Trophoblast cell (in vitro differentiated cells and primary cell): ENCODE measurements around the gene CCDC141.

Experiments
- DNase-seq, 2 donors: peaks; one replicate each; pipeline ENCODE4 v3.0.0-alpha.2; 2016
- H2AFZ ChIP-seq: 2 replicates; pipeline ENCODE4 v1.6.1; 2013; ENCODE audit warnings: low read length, moderate library complexity, mild to moderate bottlenecking; ENCODE audit not compliant: insufficient read depth, poor library complexity
- H2AK5ac ChIP-seq: 2 replicates; pipeline ENCODE4 v1.6.1; 2013; ENCODE audit warnings: mild to moderate bottlenecking, low read length
- H2BK120ac ChIP-seq: 2 replicates; pipeline ENCODE4 v1.6.1; 2013; ENCODE audit warnings: low read length, mild to moderate bottlenecking, moderate library complexity; ENCODE audit not compliant: insufficient read depth, poor library complexity
- H2BK12ac ChIP-seq: 2 replicates; pipeline ENCODE4 v1.6.1; 2013; ENCODE audit warnings: mild to moderate bottlenecking, low read length, moderate library complexity
- H2BK5ac ChIP-seq: 2 replicates; pipeline ENCODE4 v1.6.1; 2013; ENCODE audit warnings: low read length, low read depth, moderate library complexity, mild to moderate bottlenecking; ENCODE audit not compliant: poor library complexity
- H3K14ac ChIP-seq: 2 replicates; pipeline ENCODE4 v1.6.1; 2013; ENCODE audit warnings: mild to moderate bottlenecking, low read length
- H3K18ac ChIP-seq: 2 replicates; pipeline ENCODE4 v1.6.1; 2013; ENCODE audit warnings: mild to moderate bottlenecking, low read length
- H3K23ac ChIP-seq: 2 replicates; pipeline ENCODE4 v1.6.1; 2013; ENCODE audit warnings: low read length
- H3K27ac ChIP-seq: 2 replicates; pipeline ENCODE4 v1.5.1; 2013; ENCODE audit warnings: low read depth, mild to moderate bottlenecking, inconsistent platforms, low read length, moderate library complexity
- H3K27me3 ChIP-seq: 2 replicates; pipeline ENCODE4 v1.6.1; 2013; ENCODE audit warnings: inconsistent platforms, mild to moderate bottlenecking, low read length, moderate library complexity; ENCODE audit not compliant: insufficient read depth
- H3K36me3 ChIP-seq, 2 experiments: 1 replicate in 1 of 2; 2 replicates in 1 of 2; pipeline ENCODE4 v1.6.1; 2013; ENCODE audit warnings: low read length in 2 of 2, mild to moderate bottlenecking in 2 of 2, moderate library complexity in 1 of 2; ENCODE audit not compliant: insufficient read depth in 2 of 2, control insufficient read depth in 1 of 2
- H3K4ac ChIP-seq: 2 replicates; pipeline ENCODE4 v1.6.1; 2013; ENCODE audit warnings: low read depth, mild to moderate bottlenecking, low read length, moderate library complexity
- H3K4me1 ChIP-seq, 2 experiments: 1 replicate in 1 of 2; 2 replicates in 1 of 2; pipeline ENCODE4 v1.6.1; 2013; ENCODE audit warnings: low read length in 2 of 2, mild to moderate bottlenecking in 2 of 2, moderate library complexity in 1 of 2; ENCODE audit not compliant: insufficient read depth in 2 of 2, control insufficient read depth in 1 of 2
- H3K4me2 ChIP-seq: 2 replicates; pipeline ENCODE4 v1.6.1; 2013; ENCODE audit warnings: inconsistent platforms, mild to moderate bottlenecking, low read length, moderate library complexity
- H3K4me3 ChIP-seq: 2 replicates; pipeline ENCODE4 v1.5.1; 2013; ENCODE audit warnings: mild to moderate bottlenecking, low read depth, low read length, inconsistent platforms
- H3K79me1 ChIP-seq: one replicate; pipeline ENCODE4 v1.6.1; 2013; ENCODE audit warnings: low read length
- H3K79me2 ChIP-seq: 2 replicates; pipeline ENCODE4 v1.6.1; 2013; ENCODE audit warnings: low read length, mild to moderate bottlenecking; ENCODE audit not compliant: control insufficient read depth, insufficient read depth, poor library complexity
- H3K9ac ChIP-seq: 2 replicates; pipeline ENCODE4 v1.6.1; 2013; ENCODE audit warnings: mild to moderate bottlenecking, low read length
- H3K9me3 ChIP-seq: 2 replicates; pipeline ENCODE4 v1.6.1; 2013; ENCODE audit warnings: low read depth, mild to moderate bottlenecking, control low read depth, inconsistent platforms, low read length; ENCODE audit not compliant: insufficient read depth
- H4K12ac ChIP-seq: 2 replicates; pipeline ENCODE4 v1.6.1; 2013; ENCODE audit warnings: low read depth, mild to moderate bottlenecking, low read length, moderate library complexity
- H4K8ac ChIP-seq: 2 replicates; pipeline ENCODE4 v1.6.1; 2013; ENCODE audit warnings: low read depth, mild to moderate bottlenecking, low read length, moderate library complexity
- H4K91ac ChIP-seq: one replicate; pipeline ENCODE4 v1.6.1; 2013; ENCODE audit warnings: low read depth, mild to moderate bottlenecking, low read length, moderate library complexity
- WGBS: extraction: QIAGEN DNeasy Blood & Tissue Kit; methylation state at CpG from one replicate; pipeline ENCODE4 v1.1.7; 2013; ENCODE audit warnings: missing lambda C conversion rate; ENCODE audit not compliant: insufficient read length, insufficient coverage; ENCODE audit errors: extremely low coverage; 5-methylcytosine and 5-hydroxymethylcytosine counted together

CCDC141 gene

GRCh38 chr2:178962805-178963433 is 87.0 kb downstream of the CCDC141 start:
- Histone ChIP-seq H3K4me1 (no peaks in the 10 kb centered on the region), H3K23ac (no peak overlapping the region), H2BK120ac (no peak overlapping the region), H4K12ac (no peak overlapping the region), H2AFZ (no peak overlapping the region), H2AK5ac (no peak overlapping the region), H3K27ac (no peak overlapping the region), H3K79me2 (no peaks in the 10 kb centered on the region), H2BK5ac (no peak overlapping the region), H3K27me3 (no peaks in the 10 kb centered on the region), H3K4me2 (no peak overlapping the region), H2BK12ac (no peak overlapping the region), H3K9me3 (no peaks in the 10 kb centered on the region), H3K18ac (no peak overlapping the region), H3K4me3 (no peak overlapping the region), H4K91ac (no peak overlapping the region), H3K79me1 (no peaks in the 10 kb centered on the region), H4K8ac (no peak overlapping the region), H3K14ac (no peak overlapping the region), H3K4ac (no peak overlapping the region), H3K9ac (no peak overlapping the region), H3K36me3 (no peaks in the 10 kb centered on the region)
- no peak for DNase-seq
- 100% methylated on average over 2 of the region's 4 CpGs for whole genome bisulfite sequencing

DNA sequence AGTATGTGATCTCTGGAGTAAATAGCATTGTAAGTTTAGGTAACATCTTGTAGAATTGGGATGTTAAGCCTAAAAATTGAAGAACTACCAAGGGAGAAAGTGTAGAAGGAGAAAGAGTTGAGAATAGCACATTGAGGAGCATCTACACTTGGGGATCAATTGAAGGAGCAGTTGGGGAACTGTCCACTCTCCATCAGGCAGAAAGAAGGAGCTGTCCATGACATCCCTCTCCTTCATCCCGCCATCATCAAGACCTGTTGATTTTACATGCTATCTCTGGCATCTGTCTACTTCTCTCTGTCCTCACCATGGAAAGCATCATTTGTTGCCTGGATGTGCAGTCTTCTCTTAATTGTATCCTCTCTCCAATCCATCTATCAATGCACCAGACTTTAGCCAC is 87.8 kb downstream of the CCDC141 start:
- Histone ChIP-seq H2BK5ac (no peak overlapping the region), H2BK120ac (no peak overlapping the region), H3K4me2 (no peak overlapping the region), H2AK5ac (no peak overlapping the region), H3K79me1 (no peaks in the 10 kb centered on the region), H2AFZ (no peak overlapping the region), H4K91ac (no peak overlapping the region), H3K4ac (no peak overlapping the region), H4K8ac (no peak overlapping the region), H3K18ac (no peak overlapping the region), H3K9me3 (no peaks in the 10 kb centered on the region), H3K9ac (no peak overlapping the region), H3K4me1 (no peaks in the 10 kb centered on the region), H2BK12ac (no peak overlapping the region), H3K4me3 (no peak overlapping the region), H3K79me2 (no peaks in the 10 kb centered on the region), H4K12ac (no peak overlapping the region), H3K14ac (no peak overlapping the region), H3K36me3 (no peaks in the 10 kb centered on the region), H3K27ac (no peak overlapping the region), H3K27me3 (no peaks in the 10 kb centered on the region), H3K23ac (no peak overlapping the region)
- WGBS, result no CpG with 5 or more reads among the region's 1 CpG
- DNase-seq, result no peak

DNA sequence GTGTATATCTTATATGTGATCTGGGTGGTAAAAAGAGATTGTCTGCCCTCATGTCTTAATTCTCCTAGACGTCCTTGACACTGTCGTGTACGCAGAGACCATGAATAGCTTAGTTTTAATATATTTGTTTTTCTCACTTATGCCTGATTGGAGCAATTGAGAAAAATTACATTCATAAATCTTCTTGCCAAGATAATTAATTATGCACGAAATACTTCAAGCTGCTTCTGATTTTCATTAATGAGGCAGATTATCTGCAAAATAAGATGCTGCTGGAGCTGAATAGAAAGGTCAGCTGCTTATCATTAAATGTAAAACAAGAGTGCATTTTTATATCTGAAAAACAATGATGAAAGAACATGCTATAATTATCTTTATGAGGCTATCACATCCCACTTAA is 95.9 kb downstream of the CCDC141 start:
- Histone ChIP-seq H4K91ac (no peak overlapping the region), H3K27ac (no peak overlapping the region), H3K9ac (no peak overlapping the region), H2BK120ac (no peak overlapping the region), H2BK5ac (no peak overlapping the region), H4K8ac (no peak overlapping the region), H3K4me3 (no peak overlapping the region), H3K14ac (no peak overlapping the region), H3K4ac (no peak overlapping the region), H3K18ac (no peak overlapping the region), H4K12ac (no peak overlapping the region), H3K36me3 (no peaks in the 10 kb centered on the region), H3K4me1 (no peaks in the 10 kb centered on the region), H3K9me3 (no peaks in the 10 kb centered on the region), H3K4me2 (no peak overlapping the region), H3K27me3 (no peaks in the 10 kb centered on the region), H2AFZ (no peak overlapping the region), H2AK5ac (no peak overlapping the region), H3K79me1 (no peaks in the 10 kb centered on the region), H2BK12ac (no peak overlapping the region), H3K23ac (no peak overlapping the region), H3K79me2 (no peaks in the 10 kb centered on the region)
- WGBS, result no CpG with 5 or more reads among the region's 4 CpGs
- DNase-seq, result no peak

GRCh38 chr2:178951266-178952006 is 98.5 kb downstream of the CCDC141 start:
- Histone ChIP-seq H3K79me1 (no peaks in the 10 kb centered on the region), H3K4me2 (no peak overlapping the region), H3K23ac (no peak overlapping the region), H4K91ac (no peak overlapping the region), H3K9me3 (no peaks in the 10 kb centered on the region), H3K14ac (no peak overlapping the region), H2BK120ac (no peak overlapping the region), H2AK5ac (no peak overlapping the region), H4K12ac (no peak overlapping the region), H3K18ac (no peak overlapping the region), H3K4me1 (no peaks in the 10 kb centered on the region), H3K27ac (no peak overlapping the region), H2BK12ac (no peak overlapping the region), H3K36me3 (no peaks in the 10 kb centered on the region), H3K27me3 (no peaks in the 10 kb centered on the region), H3K9ac (no peak overlapping the region), H3K4me3 (no peak overlapping the region), H2BK5ac (no peak overlapping the region), H4K8ac (no peak overlapping the region), H3K79me2 (no peaks in the 10 kb centered on the region), H2AFZ (no peak overlapping the region), H3K4ac (no peak overlapping the region)
- no peak for DNase-seq
- WGBS, result no CpG with 5 or more reads among the region's 5 CpGs
